Hepatocyte (in vitro differentiated cells): Measurements from ENCODE around the gene FEZ2. TPM values are rescaled to one million over a fixed set of nuclear protein-coding genes. Genes with fewer than 3 reads are reported as not detected.
"Not testable (repeated sequence)": the region's sequence is repeated elsewhere in the genome, so short reads cannot be mapped to it uniquely, and the experiment has no call there.

Experiments
- DNase-seq: peaks from one replicate; pipeline ENCODE4 v3.0.0-alpha.2; 2016; ENCODE audit warnings: low spot score
- H2AFZ ChIP-seq: fragments of 200-600 bp; sonication (generic); 2 replicates; pipeline ENCODE4 v1.6.0; 2016; ENCODE audit warnings: antibody characterized with exemption, mild to moderate bottlenecking
- H3K27ac ChIP-seq: fragments of 200-600 bp; sonication (generic); 2 replicates; pipeline ENCODE4 v1.5.1; 2016; ENCODE audit warnings: mild to moderate bottlenecking
- H3K27me3 ChIP-seq: fragments of 200-600 bp; sonication (generic); 2 replicates; pipeline ENCODE4 v1.6.1; 2016
- H3K36me3 ChIP-seq: fragments of 200-600 bp; sonication (generic); replicated peaks from 2 replicates; pipeline ENCODE4 v1.5.1; 2016; ENCODE audit warnings: low read depth; ENCODE audit not compliant: insufficient read depth
- H3K4me1 ChIP-seq: fragments of 200-600 bp; sonication (generic); 2 replicates; pipeline ENCODE4 v1.5.1; 2016; ENCODE audit warnings: mild to moderate bottlenecking, moderate library complexity; ENCODE audit not compliant: insufficient read depth
- H3K4me2 ChIP-seq: fragments of 200-600 bp; sonication (generic); 2 replicates; pipeline ENCODE4 v1.6.0; 2016
- H3K4me3 ChIP-seq: fragments of 200-600 bp; sonication (generic); 2 replicates; pipeline ENCODE4 v1.5.1; 2016; ENCODE audit warnings: mild to moderate bottlenecking
- H3K79me2 ChIP-seq: fragments of 200-600 bp; sonication (generic); 2 replicates; pipeline ENCODE4 v1.6.0; 2017; ENCODE audit warnings: mild to moderate bottlenecking
- H3K9me2 ChIP-seq: fragments of 200-600 bp; sonication (generic); replicated peaks from 2 replicates; pipeline ENCODE4 v1.6.0; 2017; ENCODE audit warnings: mild to moderate bottlenecking; ENCODE audit not compliant: insufficient read depth
- H3K9me3 ChIP-seq: fragments of 200-600 bp; sonication (generic); 2 replicates; pipeline ENCODE4 v1.5.1; 2016; ENCODE audit warnings: low read depth, mild to moderate bottlenecking
- H4K20me1 ChIP-seq: fragments of 200-600 bp; sonication (generic); 2 replicates; pipeline ENCODE4 v1.6.0; 2016; ENCODE audit warnings: mild to moderate bottlenecking; ENCODE audit not compliant: insufficient read depth, poor library complexity, severe bottlenecking
- EZH2 ChIP-seq: fragments of 200-600 bp; sonication (generic); IDR thresholded peaks from 2 replicates; pipeline ENCODE4 v1.6.1; 2016; ENCODE audit warnings: antibody characterized with exemption, mild to moderate bottlenecking, borderline replicate concordance
- EZH2phosphoT487 ChIP-seq: fragments of 200-600 bp; sonication (generic); IDR thresholded peaks from one replicate; pipeline ENCODE4 v1.6.1; 2018; ENCODE audit warnings: antibody characterized with exemption, mild to moderate bottlenecking, low read depth, moderate library complexity; ENCODE audit not compliant: unreplicated experiment, severe bottlenecking
- WGBS: methylation state at CpG from one replicate; pipeline ENCODE4 v1.1.6; 2016; ENCODE audit warnings: low lambda C conversion rate; ENCODE audit errors: missing lambda C conversion rate; 5-methylcytosine and 5-hydroxymethylcytosine counted together
- polyA plus RNA-seq: library from polyadenylated mRNA; unstranded; fragments of >200 nt; fragmentation: Nextera tagmentation; extraction: Ambion mirVana; gene quantifications from 2 replicates; pipeline ENCODE4 v1.2.1, GENCODE V29; 2016
- total RNA-seq: library from RNA; depleted of rRNA; stranded (reverse); fragments of >200 nt; gene quantifications from 2 replicates; pipeline ENCODE4 v1.2.3, GENCODE V29; 2014
- TF ChIP-seq, protein P1 (sequence below): fragments of 200-600 bp; sonication (generic); IDR thresholded peaks from 2 replicates; pipeline ENCODE4 v1.5.1; 2016; ENCODE audit warnings: antibody characterized with exemption, mild to moderate bottlenecking; ENCODE audit not compliant: poor library complexity

FEZ2 gene
- total and polyA plus RNA-seq, 2 experiments from 2014 or later: 14.5 to 45.2 TPM

DNA sequence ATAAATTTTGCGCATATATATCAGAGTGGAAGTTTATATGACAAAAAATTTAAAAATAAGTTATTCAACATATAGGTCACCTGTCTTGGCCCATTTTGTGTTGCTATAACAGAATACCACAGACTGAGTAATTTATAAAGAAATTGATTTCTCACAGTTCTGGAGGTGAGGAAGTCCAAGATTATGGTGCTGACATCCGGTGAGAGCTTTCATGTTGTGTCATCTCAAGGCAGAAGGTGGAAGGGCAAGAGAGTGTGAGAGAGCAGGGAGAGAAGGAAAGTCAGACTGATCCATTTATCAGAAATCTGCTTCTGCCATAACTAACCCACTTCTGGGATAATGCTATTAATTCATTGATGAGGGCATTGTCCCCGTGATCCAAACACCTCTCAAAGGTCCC is 9.0 kb upstream of the FEZ2 start:
- no peak for DNase-seq
- 75% methylated on average over 3 of the region's 3 CpGs for WGBS
- TF ChIP-seq, protein P1, sequence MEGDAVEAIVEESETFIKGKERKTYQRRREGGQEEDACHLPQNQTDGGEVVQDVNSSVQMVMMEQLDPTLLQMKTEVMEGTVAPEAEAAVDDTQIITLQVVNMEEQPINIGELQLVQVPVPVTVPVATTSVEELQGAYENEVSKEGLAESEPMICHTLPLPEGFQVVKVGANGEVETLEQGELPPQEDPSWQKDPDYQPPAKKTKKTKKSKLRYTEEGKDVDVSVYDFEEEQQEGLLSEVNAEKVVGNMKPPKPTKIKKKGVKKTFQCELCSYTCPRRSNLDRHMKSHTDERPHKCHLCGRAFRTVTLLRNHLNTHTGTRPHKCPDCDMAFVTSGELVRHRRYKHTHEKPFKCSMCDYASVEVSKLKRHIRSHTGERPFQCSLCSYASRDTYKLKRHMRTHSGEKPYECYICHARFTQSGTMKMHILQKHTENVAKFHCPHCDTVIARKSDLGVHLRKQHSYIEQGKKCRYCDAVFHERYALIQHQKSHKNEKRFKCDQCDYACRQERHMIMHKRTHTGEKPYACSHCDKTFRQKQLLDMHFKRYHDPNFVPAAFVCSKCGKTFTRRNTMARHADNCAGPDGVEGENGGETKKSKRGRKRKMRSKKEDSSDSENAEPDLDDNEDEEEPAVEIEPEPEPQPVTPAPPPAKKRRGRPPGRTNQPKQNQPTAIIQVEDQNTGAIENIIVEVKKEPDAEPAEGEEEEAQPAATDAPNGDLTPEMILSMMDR: no peak
- TF ChIP-seq EZH2phosphoT487 (no peak), EZH2 (no peak)
- no peaks in the 10 kb centered on the region for H3K79me2 ChIP-seq
- H3K9me3 ChIP-seq: no peaks in the 10 kb centered on the region
- H3K4me1 ChIP-seq: no peaks in the 10 kb centered on the region
- H3K4me3 ChIP-seq: no peak overlapping the region
- no peaks in the 10 kb centered on the region for H3K27me3 ChIP-seq
- H3K36me3 ChIP-seq: no peaks in the 10 kb centered on the region
- H3K27ac ChIP-seq: no peak overlapping the region
- no peaks in the 10 kb centered on the region for H3K9me2 ChIP-seq
- no peaks in the 10 kb centered on the region for H4K20me1 ChIP-seq
- H3K4me2 ChIP-seq: no peak overlapping the region
- H2AFZ ChIP-seq: no peak overlapping the region

DNA sequence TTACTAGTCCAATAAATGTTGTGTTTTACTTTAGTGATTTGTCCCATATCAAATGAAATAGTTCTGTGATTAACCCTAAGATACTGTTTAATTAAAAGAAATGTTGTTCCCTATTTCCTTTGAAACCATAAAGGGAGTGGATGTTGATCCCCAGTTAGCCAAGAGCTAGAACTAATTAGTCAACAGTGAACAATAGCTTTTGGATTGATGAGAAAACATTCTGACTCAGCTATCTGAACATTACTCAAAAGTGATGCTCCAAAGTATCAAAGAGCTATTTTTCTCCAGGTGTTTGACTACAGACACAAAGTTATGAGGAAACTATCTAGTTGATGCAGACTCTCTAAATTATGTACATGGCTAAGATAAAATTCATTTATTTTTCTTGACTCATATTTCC is 7.3 kb upstream of the FEZ2 start:
- Histone ChIP-seq H3K27ac (no peak overlapping the region), H3K36me3 (no peaks in the 10 kb centered on the region), H3K4me3 (no peak overlapping the region), H3K4me2 (no peak overlapping the region), H4K20me1 (no peaks in the 10 kb centered on the region), H2AFZ (no peak overlapping the region), H3K9me3 (no peaks in the 10 kb centered on the region), H3K4me1 (no peaks in the 10 kb centered on the region), H3K27me3 (no peaks in the 10 kb centered on the region), H3K9me2 (no peaks in the 10 kb centered on the region), H3K79me2 (no peaks in the 10 kb centered on the region)
- DNase-seq: no peak
- TF ChIP-seq EZH2: no peak
- TF ChIP-seq, protein P1: no peak
- no peak for TF ChIP-seq EZH2phosphoT487

DNA sequence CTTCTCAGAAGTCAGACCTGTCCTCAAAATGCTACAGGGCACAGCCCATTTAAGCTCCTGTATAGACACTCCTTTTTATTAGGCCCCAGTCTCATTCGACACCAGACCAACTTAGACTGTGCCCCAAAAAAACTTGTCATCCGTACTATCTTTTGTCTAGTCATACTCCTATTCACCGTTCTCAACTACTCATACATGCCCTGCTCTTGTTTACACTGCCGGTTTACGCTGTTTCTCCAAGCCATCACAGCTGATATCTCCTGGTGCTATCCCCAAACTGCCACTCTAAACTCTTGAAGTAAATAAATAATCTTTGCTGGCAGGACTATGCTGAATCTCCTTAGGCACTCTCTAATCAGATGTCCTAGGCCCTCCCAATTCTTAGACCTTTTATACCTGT is 5.7 kb upstream of the FEZ2 start:
- H3K4me3 ChIP-seq, H3K27me3 ChIP-seq, H3K27ac ChIP-seq, H3K9me3 ChIP-seq, H2AFZ ChIP-seq, H3K36me3 ChIP-seq, DNase-seq, H3K4me1 ChIP-seq, H4K20me1 ChIP-seq, H3K9me2 ChIP-seq, H3K4me2 ChIP-seq, H3K79me2 ChIP-seq: not testable (repeated sequence)
- 77% methylated on average over 5 of the region's 5 CpGs for WGBS

DNA sequence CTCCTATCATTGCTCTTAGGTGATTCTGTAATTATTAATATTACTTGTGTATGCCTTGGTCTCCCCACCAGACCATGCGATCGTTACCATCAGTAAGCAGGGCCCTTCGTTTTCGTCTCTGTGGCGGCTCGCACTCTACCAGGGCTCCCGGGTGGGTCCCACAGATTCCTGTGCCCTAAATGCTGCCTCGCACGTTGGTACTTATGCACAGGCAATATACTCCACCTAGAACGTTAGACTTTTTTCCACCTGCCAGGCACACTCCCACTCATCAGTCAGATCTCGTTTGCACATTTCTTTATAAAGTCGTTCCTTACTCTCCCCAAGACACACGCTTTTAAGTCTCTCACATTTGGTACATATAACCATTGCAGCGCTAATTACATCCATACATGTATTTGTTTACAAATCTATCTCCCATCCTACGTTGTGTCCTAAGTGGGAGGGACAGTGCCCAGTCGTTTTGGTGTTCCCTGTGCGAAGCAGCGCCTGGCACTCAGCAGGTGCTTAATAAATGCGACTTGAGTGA is 901 bp downstream of the FEZ2 start:
- TF ChIP-seq EZH2 (no peak), EZH2phosphoT487 (no peak)
- TF ChIP-seq, protein P1: no peak
- no peaks in the 10 kb centered on the region for H3K36me3 ChIP-seq
- peaks cover 3% of the 10 kb centered on the region for H4K20me1 ChIP-seq
- H3K4me3 ChIP-seq: peak overlapping the region; percentile 84
- WGBS: 31% methylated on average over 19 of the region's 19 CpGs
- no peaks in the 10 kb centered on the region for H3K27me3 ChIP-seq
- peaks cover 48% of the 10 kb centered on the region for H3K79me2 ChIP-seq
- peak overlapping the region; percentile 91 for H3K27ac ChIP-seq
- peak overlapping the region; percentile 42 for H2AFZ ChIP-seq
- DNase-seq: no peak
- H3K4me1 ChIP-seq: peaks cover 14% of the 10 kb centered on the region
- H3K9me2 ChIP-seq: no peaks in the 10 kb centered on the region
- no peaks in the 10 kb centered on the region for H3K9me3 ChIP-seq
- peak overlapping the region; percentile 94 for H3K4me2 ChIP-seq
